ENCODE data around the gene CSRP1.

The CSRP1 gene

GRCh38 chr1:201496296-201496690 lies 10.6 kb downstream of the CSRP1 start:
- no peak for TF ChIP-seq CTCF (IDR thresholded peaks at IDR 0.05)

- TF ChIP-seq CTCF (IDR thresholded peaks at IDR 0.05): no peak
Measured at GRCh38 chr1:201495551-201496295, 11.2 kb downstream of the CSRP1 start.

- no peak for TF ChIP-seq CTCF (IDR thresholded peaks at IDR 0.05)
Measured at GRCh38 chr1:201493757-201494617, 12.9 kb downstream of the CSRP1 start.

GRCh38 chr1:201491896-201492511 lies 14.9 kb downstream of the CSRP1 start:
- no peak for TF ChIP-seq CTCF (IDR thresholded peaks at IDR 0.05)

GRCh38 chr1:201490708-201491131 lies 16.2 kb downstream of the CSRP1 start:
- no peak for TF ChIP-seq CTCF (IDR thresholded peaks at IDR 0.05)

GRCh38 chr1:201489643-201490261 lies 17.2 kb downstream of the CSRP1 start:
- no peak for TF ChIP-seq CTCF (IDR thresholded peaks at IDR 0.05)
